HG03064 (cell line): ENCODE data around the gene EFR3B.
"Not testable (repeated sequence)": the region's sequence is repeated elsewhere in the genome, so short reads cannot be mapped to it uniquely, and the experiment has no call there.

Source experiments
- ATAC-seq: cut with Tn5 transposase; IDR thresholded peaks from one replicate; pipeline ENCODE4 v1.9.1; 2021; ENCODE audit warnings: low read depth; ENCODE audit not compliant: unreplicated experiment

The EFR3B gene

GRCh38 chr2:25141120-25141519 lies 99.2 kb downstream of the EFR3B start:
- ATAC-seq: no peak

DNA sequence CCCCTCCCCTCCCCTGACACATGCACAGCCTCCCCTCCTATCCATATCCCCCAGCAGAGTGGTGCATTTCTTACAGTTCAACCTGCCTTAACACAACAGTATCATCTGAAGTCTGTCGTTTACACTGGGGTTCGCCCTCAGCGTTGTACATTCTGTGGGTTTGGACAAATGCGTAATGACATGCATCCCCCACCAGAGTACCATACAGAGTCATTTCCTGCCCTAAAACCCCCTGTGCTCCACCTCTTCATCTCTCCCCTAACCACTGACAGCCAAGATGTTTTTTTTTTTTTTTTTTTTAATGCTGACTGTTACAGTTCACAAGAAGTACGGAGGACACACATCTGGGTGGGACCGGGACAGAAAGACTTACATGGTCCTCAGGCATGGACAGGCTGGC lies 103.9 kb downstream of the EFR3B start:
- no peak for ATAC-seq

DNA sequence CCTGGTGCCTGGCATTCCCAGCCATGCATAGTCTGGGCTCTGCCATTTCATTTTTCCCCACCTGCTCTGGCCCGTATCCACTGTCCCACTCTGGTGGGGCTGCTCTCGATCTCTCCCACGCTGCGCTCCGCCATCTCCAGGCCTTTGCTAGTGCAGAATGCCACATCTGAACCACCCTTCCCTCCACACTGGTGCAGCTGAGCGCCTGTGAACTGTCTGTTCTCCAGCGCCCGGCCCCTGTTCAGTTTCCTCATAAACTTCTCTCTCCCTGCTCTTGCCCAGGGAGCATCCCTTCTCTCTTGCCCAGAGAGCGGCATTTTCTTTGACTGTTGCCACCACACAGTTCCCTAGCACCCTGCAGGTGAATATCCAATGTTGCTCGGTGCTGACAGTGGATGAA lies 105.0 kb downstream of the EFR3B start:
- no peak for ATAC-seq

DNA sequence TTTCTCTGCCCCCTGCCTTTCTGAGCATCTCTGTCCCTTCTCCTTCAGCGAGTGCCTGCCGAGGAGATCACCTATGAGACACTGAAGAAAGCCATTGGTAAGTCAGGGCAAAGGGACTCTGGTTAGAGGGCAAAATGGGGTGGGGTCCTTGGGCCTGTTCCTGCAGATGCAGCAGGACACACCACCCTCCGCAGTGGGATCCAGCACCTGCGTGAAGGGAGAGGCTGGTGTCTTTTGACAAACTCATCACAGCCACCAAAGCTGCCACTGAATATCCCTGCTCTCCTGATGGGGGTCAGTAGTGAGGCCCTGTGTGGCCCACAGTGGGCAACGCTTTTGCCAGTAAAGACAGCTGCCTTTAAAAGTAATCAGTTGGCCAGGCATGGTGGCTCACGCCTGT lies 107.8 kb downstream of the EFR3B start:
- no peak for ATAC-seq

DNA sequence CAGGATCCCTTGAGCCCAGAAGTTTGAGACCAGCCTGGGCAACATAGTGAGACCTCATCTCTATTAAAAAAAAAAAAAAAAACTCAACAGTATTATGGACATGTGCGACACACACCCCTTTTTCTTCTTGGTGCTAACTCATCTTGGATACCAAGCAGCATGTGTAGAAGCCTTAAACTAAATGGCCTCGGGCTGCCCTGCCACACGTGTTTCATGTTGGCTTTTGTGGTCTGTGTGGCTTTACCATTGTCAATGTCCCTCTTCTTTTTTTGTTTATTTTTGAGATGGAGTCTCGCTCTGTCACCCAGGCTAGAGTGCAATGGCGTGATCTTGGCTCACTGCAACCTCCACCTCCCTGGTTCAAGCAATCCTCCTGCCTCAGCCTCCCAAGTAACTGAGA lies 109.1 kb downstream of the EFR3B start:
- ATAC-seq: not testable (repeated sequence)

GRCh38 chr2:25151718-25152117 lies 109.8 kb downstream of the EFR3B start:
- no peak for ATAC-seq

DNA sequence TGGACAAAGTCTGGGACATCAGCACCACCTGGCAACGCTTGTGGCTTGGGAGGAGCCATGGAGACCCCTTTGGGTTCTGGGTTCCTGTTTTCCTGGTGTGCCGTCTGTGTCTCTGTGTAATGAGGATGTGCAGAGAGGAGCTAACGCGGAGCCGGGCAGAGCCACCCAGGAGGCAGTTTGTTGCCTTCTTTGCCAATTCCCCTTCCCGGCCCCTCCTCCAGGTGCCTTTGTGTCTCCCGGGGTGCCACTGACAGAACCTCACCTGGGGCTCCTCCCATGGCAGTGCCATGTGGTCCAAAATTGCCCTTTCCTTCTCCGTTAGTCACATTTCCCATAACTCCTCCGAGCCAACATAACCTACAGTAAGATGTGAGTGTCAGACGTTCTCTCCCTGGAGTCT lies 113.5 kb downstream of the EFR3B start:
- ATAC-seq: no peak

- ATAC-seq: no peak
These were observed 116.4 kb downstream of the EFR3B start for GRCh38 chr2:25158096-25158852.

GRCh38 chr2:25159949-25160348 lies 118.1 kb downstream of the EFR3B start:
- ATAC-seq: no peak

GRCh38 chr2:25160376-25160775 lies 118.5 kb downstream of the EFR3B start:
- ATAC-seq: no peak

- ATAC-seq: peak; percentile 53
These were observed 119.3 kb downstream of the EFR3B start for GRCh38 chr2:25161055-25161781.

DNA sequence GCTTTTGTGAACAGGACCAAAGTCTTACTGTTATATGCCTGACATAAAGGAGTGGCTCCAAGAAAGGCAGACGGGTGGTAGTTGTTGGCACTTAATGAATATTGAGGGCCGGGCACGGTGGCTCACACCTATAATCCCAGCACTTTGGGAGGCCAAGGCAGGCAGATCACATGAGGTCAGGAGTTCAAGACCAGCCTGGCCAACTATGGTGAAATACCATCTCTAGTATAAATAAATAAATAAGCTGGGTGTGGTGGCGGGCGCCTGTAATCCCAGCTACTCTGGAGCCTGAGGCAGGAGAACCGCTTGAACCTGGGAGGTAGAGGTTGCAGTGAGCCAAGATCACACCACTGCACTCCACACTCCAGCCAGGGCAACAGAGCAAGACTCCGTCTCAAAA lies 120.2 kb downstream of the EFR3B start:
- not testable (repeated sequence) for ATAC-seq

DNA sequence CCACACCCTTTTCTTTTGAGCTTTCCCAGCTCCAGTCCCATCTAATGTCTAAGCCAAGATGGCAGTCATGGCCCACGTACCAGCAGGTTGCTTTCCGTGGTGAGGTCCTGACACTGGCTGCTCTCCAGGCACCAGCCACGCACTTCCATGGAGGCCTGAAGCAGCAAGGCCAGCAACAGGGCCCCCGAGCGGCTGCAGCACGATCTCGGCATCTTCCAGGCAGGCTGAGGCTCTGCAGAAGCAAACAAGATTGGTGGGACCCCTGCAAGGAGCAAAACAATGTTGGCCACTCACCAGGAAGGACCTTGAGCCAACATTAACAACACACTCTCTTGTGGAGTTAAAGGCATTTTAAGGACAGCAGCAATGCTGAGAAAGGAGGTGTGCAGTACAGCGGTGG lies 122.7 kb downstream of the EFR3B start:
- no peak for ATAC-seq

DNA sequence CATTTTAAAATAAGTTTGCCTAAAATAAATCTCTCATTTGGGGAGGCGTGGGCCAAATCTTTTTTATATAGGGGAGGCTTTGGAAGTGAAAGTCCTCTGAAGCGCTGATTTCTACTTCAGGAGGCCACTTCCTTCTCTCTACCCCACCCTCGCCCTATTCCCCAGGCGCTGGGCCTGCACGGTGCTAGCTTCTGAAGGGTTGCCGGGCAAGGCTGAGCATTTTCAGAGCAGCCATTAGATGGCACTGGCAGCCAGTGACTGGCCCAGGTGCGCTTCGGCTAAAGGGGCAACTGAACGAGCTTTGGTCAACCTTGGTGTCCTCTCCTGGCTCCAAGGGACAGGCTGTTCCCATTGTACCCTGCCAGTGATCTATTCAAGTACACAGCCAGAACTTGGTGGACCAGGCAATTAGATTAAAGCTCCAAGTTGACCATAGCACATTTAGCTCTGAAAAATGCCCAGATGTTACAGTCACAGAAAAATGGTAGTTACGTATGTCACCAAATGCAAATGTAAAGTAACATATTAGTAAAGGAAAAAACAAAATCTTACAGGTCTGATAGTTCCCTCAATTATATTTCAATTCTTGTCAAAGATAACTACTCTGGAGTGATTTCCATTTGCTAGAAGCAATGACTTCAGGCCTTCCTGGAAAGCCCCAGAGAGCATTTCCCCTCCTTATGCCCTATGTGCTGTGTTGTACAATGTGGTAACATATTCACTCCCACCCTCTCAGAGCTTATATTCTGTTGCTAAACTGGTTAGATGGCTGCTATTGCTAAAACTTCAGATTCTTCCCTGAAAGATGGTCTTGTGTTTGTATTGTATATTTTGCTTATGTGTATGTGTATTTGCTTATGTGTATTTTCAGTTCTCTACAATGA lies 124.4 kb downstream of the EFR3B start:
- peak; percentile 66 for ATAC-seq

DNA sequence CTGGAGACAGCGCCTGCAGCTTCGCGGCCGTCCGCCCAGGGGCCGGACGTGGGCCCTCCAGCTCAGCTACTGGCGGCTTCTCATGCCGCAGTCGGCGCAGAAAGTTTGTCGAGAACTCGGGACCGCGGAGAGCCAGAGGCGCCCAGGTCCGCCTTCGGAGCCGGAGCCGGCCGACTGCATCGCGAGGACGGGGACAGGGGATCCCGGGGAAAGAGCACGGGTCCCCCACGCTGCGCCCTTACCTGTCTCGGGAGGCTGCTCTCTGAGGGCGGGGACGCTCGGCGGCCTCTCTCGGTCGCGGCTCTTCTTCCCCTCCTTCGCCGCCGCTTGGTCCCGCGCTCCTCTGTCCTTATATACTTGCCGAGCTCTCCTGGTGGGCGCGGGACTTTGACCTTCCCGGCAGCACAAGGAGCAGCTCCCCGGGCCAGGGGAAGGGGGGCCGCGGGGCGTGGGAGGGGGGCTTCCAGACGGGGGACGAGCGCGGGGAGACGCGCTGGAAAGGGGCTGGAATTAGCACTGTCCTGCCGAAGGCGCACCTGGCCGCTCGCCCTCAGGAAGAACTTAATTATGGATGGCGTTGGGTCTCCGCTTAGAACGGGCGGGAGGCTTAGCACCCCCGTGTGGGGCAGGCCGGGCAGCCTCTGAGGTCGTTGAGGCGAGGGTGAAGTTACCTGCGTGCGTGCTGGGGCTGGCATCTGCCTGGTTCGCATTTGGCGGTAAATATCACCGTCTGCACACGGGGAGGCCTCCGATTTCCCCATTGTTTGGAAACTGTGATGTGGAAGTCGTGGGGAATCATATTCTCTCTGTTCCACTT lies 126.6 kb downstream of the EFR3B start, which contains the start of gene POMC:
POMC (minus strand) TSS at position 325 of the 817 bp plus-strand sequence. CDS start 3,808 bp downstream, outside the sequence.
- no peak for ATAC-seq

- no peak for ATAC-seq
These were observed 127.2 kb downstream of the EFR3B start for GRCh38 chr2:25169073-25169470.

- no peak for ATAC-seq
These were observed 129.0 kb downstream of the EFR3B start for GRCh38 chr2:25170888-25171287.

GRCh38 chr2:25173719-25174118 lies 131.8 kb downstream of the EFR3B start:
- ATAC-seq: no peak

GRCh38 chr2:25174192-25174861 lies 132.5 kb downstream of the EFR3B start:
- ATAC-seq: no peak

DNA sequence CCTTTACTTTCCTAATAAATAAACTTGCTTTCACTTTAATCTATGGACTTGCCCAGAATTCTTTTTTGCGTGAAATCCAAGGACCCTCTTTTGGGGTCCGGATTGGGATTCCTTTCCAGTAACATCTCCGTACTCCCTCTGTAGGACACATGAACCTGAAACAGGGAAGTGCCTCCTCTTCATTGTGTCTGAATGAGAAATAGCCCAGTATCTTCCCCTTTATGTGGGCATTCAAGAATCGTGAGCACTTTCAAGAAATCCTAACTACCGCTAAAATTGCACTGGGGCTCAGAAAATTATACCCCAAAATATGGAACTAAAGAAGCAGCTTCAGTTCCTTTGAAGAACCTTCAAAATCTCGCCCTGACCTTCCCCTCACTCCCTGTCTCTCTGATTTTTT lies 134.3 kb downstream of the EFR3B start:
- no peak for ATAC-seq
